K562 (cell line): ENCODE results near the gene ELAVL3. TPM values are rescaled to one million over a fixed set of nuclear protein-coding genes. Genes with fewer than 3 reads are reported as not detected.

ENCODE experiments used
- BACH1 ChIP-seq: fragments of 200-800 bp; sonication (Bioruptor generic); IDR thresholded peaks from 2 replicates; pipeline ENCODE4 v1.6.1; 2016; ENCODE audit warnings: missing genetic modification characterization, missing compliant biosample characterization
- CREB1 ChIP-seq, 2 experiments: sonication (generic) in 1 of 2; formaldehyde crosslinking in 1 of 2; IDR thresholded peaks; 2 replicates each; pipeline versions ENCODE4 v1.6.1 to v1.8.0; 2012 to 2022; ENCODE audit warnings: inconsistent platforms in 1 of 2, mild to moderate bottlenecking in 1 of 2, missing genetic modification reagents in 1 of 2, moderate library complexity in 1 of 2
- ETV5 ChIP-seq: sonication (generic); formaldehyde crosslinking; IDR thresholded peaks from 2 replicates; pipeline ENCODE4 v1.4.0; 2020; ENCODE audit warnings: low read depth, mild to moderate bottlenecking, missing genetic modification reagents
- FUS ChIP-seq: fragments of 200-400 bp; formaldehyde crosslinking; optimal IDR thresholded peaks from 2 replicates; pipeline ENCODE3; 2017; ENCODE audit warnings: low read depth, low read length
- KLF10 ChIP-seq: fragments of 250-450 bp; sonication (Bioruptor Pico); IDR thresholded peaks from 2 replicates; pipeline ENCODE4 v1.6.1; 2021; ENCODE audit warnings: matching md5 sums
- MTA1 ChIP-seq: fragments of 450-650 bp; IDR thresholded peaks from 2 replicates; pipeline ENCODE4 v1.6.1; 2017; ENCODE audit warnings: borderline replicate concordance
- NEUROD1 ChIP-seq: fragments of 150-350 bp; IDR thresholded peaks from 2 replicates; pipeline ENCODE4 v1.6.1; 2014; ENCODE audit warnings: borderline replicate concordance, low read length, low read depth; ENCODE audit not compliant: partially characterized antibody
- POLR2AphosphoS2 ChIP-seq: IDR thresholded peaks from 2 replicates; pipeline ENCODE4 v1.6.1; 2012; ENCODE audit warnings: low read length, improper control_type of control experiment
- PTRF ChIP-seq: fragments of 450-650 bp; IDR thresholded peaks from 2 replicates; pipeline ENCODE4 v1.6.1; 2016; ENCODE audit warnings: mild to moderate bottlenecking, missing genetic modification characterization, missing compliant biosample characterization
- RNF2 ChIP-seq: sonication (generic); IDR thresholded peaks from 2 replicates; pipeline ENCODE4 v1.6.1; 2016
- SOX6 ChIP-seq: fragments of 450-650 bp; IDR thresholded peaks from 2 replicates; pipeline ENCODE4 v1.6.1; 2014; ENCODE audit warnings: mild to moderate bottlenecking
- TEAD4 ChIP-seq, 2 experiments: sonication (generic) in 1 of 2; formaldehyde crosslinking in 1 of 2; IDR thresholded peaks; 2 replicates each; pipeline versions ENCODE4 v1.6.1 to v1.8.0; 2012 to 2022; ENCODE audit warnings: borderline replicate concordance in 1 of 2, inconsistent platforms in 1 of 2, low read length in 1 of 2, mild to moderate bottlenecking in 1 of 2, missing genetic modification reagents in 1 of 2
- ZNF408 ChIP-seq: fragments of 250-450 bp; sonication (Bioruptor Pico); IDR thresholded peaks from 2 replicates; pipeline ENCODE4 v1.4.0; 2020; ENCODE audit warnings: low read depth, mild to moderate bottlenecking, moderate library complexity
- polyA plus RNA-seq, 8 experiments: library from polyadenylated mRNA; depleted of rRNA in 4 of 8; stranded (reverse) in 5 of 8; unstranded in 3 of 8; fragments of >200 nt; fragmentation: Nextera tagmentation in 2 of 8; fragmentation: Illumina TruSeq in 1 of 8; extraction: Ambion mirVana in 2 of 8; extraction: Trizol in 1 of 8; gene quantifications; 2 replicates each; pipeline versions ENCODE4 v1.2.1 to v1.2.3, GENCODE V29; 2011 to 2014; ENCODE audit warnings: inconsistent platforms in 1 of 8, missing spikeins in 1 of 8
- total RNA-seq, 7 experiments: library from RNA; depleted of rRNA in 6 of 7; stranded (reverse); fragments of >200 nt in 6 of 7; fragmentation: Illumina TruSeq in 2 of 7; extraction: Trizol in 2 of 7; gene quantifications; 2 replicates each; pipeline versions ENCODE4 v1.2.1 to v1.2.3, GENCODE V29; 2011 to 2021; ENCODE audit warnings: low replicate concordance in 1 of 7
- TF ChIP-seq, protein P1 (sequence below), 2 experiments: fragments of 450-650 bp; IDR thresholded peaks; 2 replicates each; pipeline ENCODE4 v1.6.1; 2016; ENCODE audit warnings: mild to moderate bottlenecking in 2 of 2, borderline replicate concordance in 1 of 2, low read depth in 1 of 2, moderate library complexity in 1 of 2
- TF ChIP-seq, protein P2 (sequence below): fragments of 250-450 bp; sonication (Bioruptor Pico); IDR thresholded peaks from 2 replicates; pipeline ENCODE4 v1.9.0; 2021; ENCODE audit warnings: mild to moderate bottlenecking

The ELAVL3 gene
- total and polyA plus RNA-seq, 9 of the 15 experiments (the other 6 are each of a cell fraction or from before 2014, with no cell fraction given): not detected

DNA sequence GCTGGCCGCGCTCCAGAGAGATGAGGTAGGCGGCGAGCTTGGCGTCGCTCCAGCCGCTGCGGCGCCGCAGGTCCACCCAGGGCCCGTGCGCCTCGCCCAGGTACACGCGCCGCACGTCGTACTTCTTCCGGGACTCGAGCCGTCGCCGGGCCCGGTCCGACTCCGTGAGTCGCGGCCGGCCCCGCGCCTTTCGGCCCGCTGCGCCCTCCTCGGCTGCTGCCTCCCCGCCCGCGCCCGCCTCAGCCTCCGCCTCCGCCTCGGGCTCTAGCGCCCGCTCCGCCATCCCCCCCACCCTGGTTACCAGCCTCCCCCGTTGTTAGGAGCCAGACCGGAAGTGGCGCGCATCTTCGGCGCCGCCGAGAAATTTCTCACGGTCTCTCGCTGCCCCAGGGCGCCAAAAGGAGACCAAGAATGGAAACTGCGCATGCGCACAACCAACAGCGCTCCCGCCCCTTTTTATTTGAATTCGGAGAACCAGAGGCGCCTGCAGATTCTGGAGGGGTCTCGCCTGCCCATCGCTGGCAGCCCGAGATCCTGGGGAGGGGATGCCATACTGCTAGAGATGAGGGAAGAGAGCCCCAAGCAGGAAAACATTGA is 24.8 kb upstream of the ELAVL3 start, which contains the start of gene ZNF653 (continued):
- TF ChIP-seq SOX6: no peak
- TF ChIP-seq, protein P1, sequence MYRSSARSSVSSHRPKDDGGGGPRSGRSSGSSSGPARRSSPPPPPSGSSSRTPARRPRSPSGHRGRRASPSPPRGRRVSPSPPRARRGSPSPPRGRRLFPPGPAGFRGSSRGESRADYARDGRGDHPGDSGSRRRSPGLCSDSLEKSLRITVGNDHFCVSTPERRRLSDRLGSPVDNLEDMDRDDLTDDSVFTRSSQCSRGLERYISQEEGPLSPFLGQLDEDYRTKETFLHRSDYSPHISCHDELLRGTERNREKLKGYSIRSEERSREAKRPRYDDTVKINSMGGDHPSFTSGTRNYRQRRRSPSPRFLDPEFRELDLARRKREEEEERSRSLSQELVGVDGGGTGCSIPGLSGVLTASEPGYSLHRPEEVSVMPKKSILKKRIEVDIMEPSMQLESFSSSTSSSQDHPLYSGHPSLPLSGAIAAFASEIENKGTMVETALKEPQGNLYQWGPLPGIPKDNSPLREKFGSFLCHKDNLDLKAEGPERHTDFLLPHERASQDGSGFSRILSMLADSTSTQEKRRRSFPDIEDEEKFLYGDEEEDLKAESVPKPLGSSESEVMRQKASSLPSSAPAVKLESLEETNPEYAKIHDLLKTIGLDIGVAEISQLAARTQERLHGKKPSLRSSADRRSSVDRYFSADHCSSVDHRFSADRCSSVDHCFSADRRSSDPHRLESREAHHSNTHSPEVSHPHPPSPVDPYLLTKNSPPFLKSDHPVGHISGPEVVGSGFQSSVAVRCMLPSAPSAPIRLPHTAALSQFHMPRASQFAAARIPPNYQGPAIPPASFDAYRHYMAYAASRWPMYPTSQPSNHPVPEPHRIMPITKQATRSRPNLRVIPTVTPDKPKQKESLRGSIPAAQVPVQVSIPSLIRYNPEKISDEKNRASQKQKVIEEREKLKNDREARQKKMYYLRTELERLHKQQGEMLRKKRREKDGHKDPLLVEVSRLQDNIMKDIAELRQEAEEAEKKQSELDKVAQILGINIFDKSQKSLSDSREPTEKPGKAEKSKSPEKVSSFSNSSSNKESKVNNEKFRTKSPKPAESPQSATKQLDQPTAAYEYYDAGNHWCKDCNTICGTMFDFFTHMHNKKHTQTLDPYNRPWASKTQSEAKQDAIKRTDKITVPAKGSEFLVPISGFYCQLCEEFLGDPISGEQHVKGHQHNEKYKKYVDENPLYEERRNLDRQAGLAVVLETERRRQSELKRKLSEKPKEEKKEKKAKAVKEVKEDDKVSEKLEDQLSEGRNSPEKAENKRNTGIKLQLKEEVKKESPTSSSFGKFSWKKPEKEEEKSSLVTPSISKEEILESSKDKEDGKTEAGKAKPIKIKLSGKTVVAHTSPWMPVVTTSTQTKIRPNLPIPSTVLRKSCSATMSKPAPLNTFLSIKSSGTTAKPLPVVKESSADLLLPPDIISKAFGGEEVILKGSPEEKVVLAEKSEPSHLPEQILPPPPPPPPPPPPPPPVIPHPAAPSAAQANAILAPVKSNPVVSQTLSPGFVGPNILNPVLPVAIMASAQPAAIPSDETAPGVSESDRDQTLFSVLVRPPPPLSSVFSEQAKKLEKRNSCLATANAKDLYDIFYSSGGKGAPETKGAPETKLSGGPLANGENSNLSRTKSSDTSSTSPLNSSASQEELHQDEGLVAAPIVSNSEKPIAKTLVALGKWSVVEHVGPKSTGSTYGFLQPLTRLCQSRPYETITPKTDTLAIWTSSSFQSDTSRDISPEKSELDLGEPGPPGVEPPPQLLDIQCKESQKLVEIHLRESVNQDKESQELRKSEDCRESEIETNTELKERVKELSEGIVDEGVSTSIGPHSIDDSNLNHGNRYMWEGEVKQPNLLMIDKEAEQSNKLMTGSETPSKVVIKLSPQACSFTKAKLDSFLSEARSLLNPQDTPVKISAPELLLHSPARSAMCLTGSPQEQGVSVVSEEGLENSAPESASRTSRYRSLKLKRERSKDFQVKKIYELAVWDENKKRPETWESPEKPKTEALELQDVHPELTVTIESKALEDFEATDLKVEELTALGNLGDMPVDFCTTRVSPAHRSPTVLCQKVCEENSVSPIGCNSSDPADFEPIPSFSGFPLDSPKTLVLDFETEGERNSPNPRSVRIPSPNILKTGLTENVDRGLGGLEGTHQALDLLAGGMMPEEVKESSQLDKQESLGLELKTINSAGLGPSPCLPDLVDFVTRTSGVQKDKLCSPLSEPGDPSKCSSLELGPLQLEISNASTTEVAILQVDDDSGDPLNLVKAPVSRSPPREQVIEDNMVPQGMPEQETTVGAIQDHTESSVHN (IDR thresholded peaks at IDR 0.05; ENCODE audit: borderline replicate concordance in 1 of 2, low read depth in 1 of 2): no peak
- TF ChIP-seq PTRF (tag): no peak
- TF ChIP-seq, protein P2, sequence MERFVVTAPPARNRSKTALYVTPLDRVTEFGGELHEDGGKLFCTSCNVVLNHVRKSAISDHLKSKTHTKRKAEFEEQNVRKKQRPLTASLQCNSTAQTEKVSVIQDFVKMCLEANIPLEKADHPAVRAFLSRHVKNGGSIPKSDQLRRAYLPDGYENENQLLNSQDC: 0 out of 2 replicates have a peak, but pooled peaks have one; percentile 36
- TF ChIP-seq MTA1: peak; percentile 98
- TF ChIP-seq RNF2: no peak
- TF ChIP-seq ZNF408: no peak
- TF ChIP-seq NEUROD1: peak; percentile 30
- 0 out of 2 replicates have a peak, but pooled peaks have one; percentile 46 for TF ChIP-seq ETV5
- TF ChIP-seq POLR2AphosphoS2: peak; percentile 96
- peak; percentile 97 for TF ChIP-seq CREB1 (IDR thresholded peaks at IDR 0.05)
- peak; percentile 96 for TF ChIP-seq CREB1 (CRISPR knock-in tag; IDR thresholded peaks at IDR 0.05)
- no peak for TF ChIP-seq KLF10 (CRISPR knock-in tag)
- 0 out of 2 replicates have a peak, but pooled peaks have one; percentile 14 for TF ChIP-seq TEAD4 (IDR thresholded peaks at IDR 0.05; ENCODE audit: low read length)
- TF ChIP-seq TEAD4 (CRISPR knock-in tag; IDR thresholded peaks at IDR 0.05; ENCODE audit: borderline replicate concordance): no peak
- peak; percentile 60 for TF ChIP-seq FUS
- TF ChIP-seq BACH1 (tag): no peak
